H1 (cell line): ENCODE results near the gene ADNP. TPM values are rescaled to one million over a fixed set of nuclear protein-coding genes. Genes with fewer than 3 reads are reported as not detected.

ENCODE experiments used
- CTCF ChIA-PET: fragments of 300-600 bp; sonication (Branson Sonifier 250); formaldehyde crosslinking; loops from one replicate; lab custom pipeline; 2021; ENCODE audit not compliant: partially characterized antibody; lab: Charles Lee
- POLR2A ChIA-PET: fragments of 300-600 bp; sonication (Branson Sonifier 250); formaldehyde crosslinking; loops from one replicate; lab custom pipeline; 2021; ENCODE audit warnings: inconsistent platforms; ENCODE audit not compliant: partially characterized antibody; lab: Charles Lee
- DNase-seq, 2 experiments: peaks; one replicate each; pipeline versions ENCODE4 v3.0.0 to v3.0.0-alpha.2; 2010 to 2022; ENCODE audit warnings: low spot score in 2 of 2, low read depth in 1 of 2, mixed read lengths in 1 of 2
- FAIRE-seq: peaks from 2 replicates; lab custom pipeline; 2011; peaks lifted over from hg19 to GRCh38; lab: Jason Lieb, UNC
- H2AFZ ChIP-seq: 2 replicates; pipeline ENCODE4 v1.8.1; 2012; ENCODE audit warnings: low read length, inconsistent platforms
- H2AK5ac ChIP-seq: 2 replicates; pipeline ENCODE4 v1.6.1; 2013; ENCODE audit warnings: low read depth, low read length
- H2BK120ac ChIP-seq: replicated peaks from 2 replicates; pipeline ENCODE3; 2013; ENCODE audit warnings: low read depth, low read length, inconsistent platforms
- H2BK12ac ChIP-seq: 2 replicates; pipeline ENCODE4 v1.6.1; 2013; ENCODE audit warnings: low read depth, low read length
- H2BK15ac ChIP-seq: 2 replicates; pipeline ENCODE4 v1.6.1; 2013; ENCODE audit warnings: low read length
- H2BK20ac ChIP-seq: 2 replicates; pipeline ENCODE4 v1.6.1; 2013; ENCODE audit warnings: low read length
- H2BK5ac ChIP-seq: 2 replicates; pipeline ENCODE4 v1.6.1; 2013; ENCODE audit warnings: low read depth, low read length
- H3K14ac ChIP-seq: 2 replicates; pipeline ENCODE4 v1.6.1; 2013; ENCODE audit warnings: inconsistent platforms; ENCODE audit not compliant: insufficient read length
- H3K18ac ChIP-seq: 2 replicates; pipeline ENCODE4 v1.6.1; 2013; ENCODE audit warnings: low read length; ENCODE audit errors: extremely low read depth
- H3K23ac ChIP-seq: 2 replicates; pipeline ENCODE4 v1.6.1; 2013; ENCODE audit warnings: inconsistent platforms; ENCODE audit not compliant: insufficient read length
- H3K23me2 ChIP-seq: 2 replicates; pipeline ENCODE4 v1.6.1; 2013; ENCODE audit warnings: low read depth, low read length
- H3K27ac ChIP-seq: 2 replicates; pipeline ENCODE4 v1.6.1; 2011; ENCODE audit warnings: low read depth, low read length, inconsistent platforms
- H3K27me3 ChIP-seq, 4 experiments: replicated peaks in 1 of 4; 1 replicate in 1 of 4; 2 replicates in 3 of 4; pipeline versions ENCODE4 v1.6.1 to v1.8.1; 2011 to 2013; ENCODE audit warnings: low read length in 3 of 4, mild to moderate bottlenecking in 3 of 4, inconsistent platforms in 2 of 4, mixed read lengths in 2 of 4, moderate library complexity in 1 of 4; ENCODE audit not compliant: control insufficient read depth in 3 of 4, insufficient read depth in 3 of 4; ENCODE audit errors: extremely low read depth in 1 of 4
- H3K36me3 ChIP-seq, 4 experiments: 2 replicates each; pipeline versions ENCODE4 v1.6.1 to v1.8.1; 2011 to 2013; ENCODE audit warnings: mild to moderate bottlenecking in 4 of 4, low read length in 3 of 4, moderate library complexity in 2 of 4, control low read depth in 1 of 4, inconsistent platforms in 1 of 4; ENCODE audit not compliant: insufficient read depth in 4 of 4, control insufficient read depth in 2 of 4
- H3K4ac ChIP-seq: replicated peaks from 2 replicates; pipeline ENCODE3; 2013; ENCODE audit warnings: low read length, low read depth, mixed read lengths, inconsistent platforms; ENCODE audit not compliant: insufficient read length
- H3K4me1 ChIP-seq, 4 experiments: replicated peaks in 1 of 4; 1 replicate in 1 of 4; 2 replicates in 3 of 4; pipeline versions ENCODE4 v1.6.1 to v1.8.1; 2011 to 2013; ENCODE audit warnings: low read length in 3 of 4, inconsistent platforms in 2 of 4, mixed read lengths in 1 of 4; ENCODE audit not compliant: insufficient read depth in 4 of 4, control insufficient read depth in 3 of 4
- H3K4me2 ChIP-seq, 2 experiments: 2 replicates each; pipeline versions ENCODE4 v1.6.1 to v1.8.1; 2011 to 2013; ENCODE audit warnings: low read depth in 2 of 2, low read length in 2 of 2, control low read depth in 1 of 2, inconsistent platforms in 1 of 2, mild to moderate bottlenecking in 1 of 2; ENCODE audit not compliant: insufficient read depth in 1 of 2
- H3K4me3 ChIP-seq, 4 experiments: fragments of 200-600, 300-600 bp in 1 of 4; sonication (generic), shearing (Covaris generic), sonication (Bioruptor Twin) in 1 of 4; 2 replicates each; pipeline versions ENCODE4 v1.5.1 to v1.8.1; 2011 to 2016; ENCODE audit warnings: low read length in 4 of 4, low read depth in 3 of 4, control low read depth in 2 of 4, inconsistent platforms in 2 of 4, mild to moderate bottlenecking in 2 of 4, mixed read lengths in 1 of 4, moderate library complexity in 1 of 4; ENCODE audit not compliant: insufficient read depth in 2 of 4; ENCODE audit errors: extremely low read depth in 1 of 4
- H3K56ac ChIP-seq: replicated peaks from 2 replicates; pipeline ENCODE3; 2013; ENCODE audit warnings: low read depth, mild to moderate bottlenecking, mixed read lengths, low read length, inconsistent platforms; ENCODE audit not compliant: insufficient read length
- H3K79me1 ChIP-seq: 2 replicates; pipeline ENCODE4 v1.6.1; 2013; ENCODE audit warnings: low read depth, low read length, control low read depth
- H3K79me2 ChIP-seq, 2 experiments: 2 replicates each; pipeline versions ENCODE4 v1.6.1 to v1.8.1; 2012 to 2013; ENCODE audit warnings: low read length in 2 of 2, mild to moderate bottlenecking in 2 of 2, inconsistent platforms in 1 of 2; ENCODE audit not compliant: insufficient read depth in 2 of 2, control insufficient read depth in 1 of 2
- H3K9ac ChIP-seq, 4 experiments: replicated peaks in 1 of 4; 1 replicate in 1 of 4; 2 replicates in 3 of 4; pipeline versions ENCODE4 v1.6.1 to v1.8.1; 2011 to 2013; ENCODE audit warnings: low read depth in 3 of 4, low read length in 3 of 4, control low read depth in 2 of 4, mild to moderate bottlenecking in 2 of 4, moderate library complexity in 2 of 4, inconsistent platforms in 1 of 4; ENCODE audit errors: extremely low read depth in 1 of 4
- H3K9me3 ChIP-seq, 2 experiments: 2 replicates each; pipeline versions ENCODE4 v1.6.1 to v1.8.1; 2012 to 2013; ENCODE audit warnings: mild to moderate bottlenecking in 2 of 2, moderate library complexity in 2 of 2, control low read depth in 1 of 2, inconsistent platforms in 1 of 2, low read depth in 1 of 2, low read length in 1 of 2, mixed read lengths in 1 of 2; ENCODE audit not compliant: insufficient read depth in 2 of 2
- H4K20me1 ChIP-seq, 2 experiments: replicated peaks in 1 of 2; 2 replicates each; pipeline versions ENCODE3 to v1.8.1; 2011 to 2013; ENCODE audit warnings: inconsistent platforms in 2 of 2, low read length in 2 of 2, mild to moderate bottlenecking in 1 of 2; ENCODE audit not compliant: insufficient read depth in 2 of 2, control insufficient read depth in 1 of 2
- H4K5ac ChIP-seq: 2 replicates; pipeline ENCODE4 v1.6.1; 2013; ENCODE audit warnings: low read length, low read depth, mixed read lengths, inconsistent platforms; ENCODE audit not compliant: insufficient read length
- H4K8ac ChIP-seq: 2 replicates; pipeline ENCODE4 v1.8.0; 2013; ENCODE audit warnings: mild to moderate bottlenecking, moderate library complexity, low read length, inconsistent platforms; ENCODE audit not compliant: insufficient read depth; ENCODE audit errors: extremely low read depth
- H4K91ac ChIP-seq: replicated peaks from 2 replicates; pipeline ENCODE3; 2013; ENCODE audit warnings: low read length, mixed read lengths, inconsistent platforms; ENCODE audit not compliant: insufficient read length
- CTBP2 ChIP-seq: IDR thresholded peaks from 2 replicates; pipeline ENCODE4 v1.7.0; 2011; ENCODE audit warnings: borderline replicate concordance, mild to moderate bottlenecking, moderate library complexity, mixed read lengths, low read length; ENCODE audit not compliant: insufficient read depth, insufficient read length
- POLR2AphosphoS5 ChIP-seq: IDR thresholded peaks from 2 replicates; pipeline ENCODE4 v1.6.1; 2011; ENCODE audit warnings: low read depth, low read length
- WGBS, 2 experiments: shearing (Covaris generic) in 1 of 2; methylation state at CpG; one replicate each; pipeline versions ENCODE4 v1.1.6 to v1.1.7; 2013 to 2015; ENCODE audit warnings: low lambda C conversion rate in 2 of 2, mixed read lengths in 2 of 2, inconsistent platforms in 1 of 2, low coverage in 1 of 2, missing lambda C conversion rate in 1 of 2; ENCODE audit not compliant: insufficient replicate concordance in 2 of 2, insufficient coverage in 1 of 2, insufficient read length in 1 of 2; ENCODE audit errors: extremely low coverage in 1 of 2, missing lambda C conversion rate in 1 of 2; 5-methylcytosine and 5-hydroxymethylcytosine counted together
- polyA plus RNA-seq, 7 experiments: library from polyadenylated mRNA; depleted of rRNA in 3 of 7; stranded (reverse) in 5 of 7; unstranded in 2 of 7; fragments of >200 nt in 5 of 7; fragments of 200-250 nt in 2 of 7; gene quantifications; 1 replicate in 5 of 7; 2 replicates in 1 of 7; 4 replicates in 1 of 7; pipeline versions ENCODE4 v1.2.1 to v1.2.3, GENCODE V29; 2011 to 2013; ENCODE audit warnings: missing spikeins in 2 of 7, mixed read lengths in 2 of 7
- total RNA-seq: library from RNA; stranded (reverse); fragmentation: NEBNext Ultra II Directional; extraction: Animal tissue kit (Norgen Biotek cat#: 25700); gene quantifications from 2 replicates; pipeline ENCODE4 v1.2.1, GENCODE V29; 2021

ADNP gene
- total and polyA plus RNA-seq, 2 of the 8 experiments (the other 6 are each of a cell fraction or from before 2014, with no cell fraction given), result 31.6 to 123 TPM

DNA sequence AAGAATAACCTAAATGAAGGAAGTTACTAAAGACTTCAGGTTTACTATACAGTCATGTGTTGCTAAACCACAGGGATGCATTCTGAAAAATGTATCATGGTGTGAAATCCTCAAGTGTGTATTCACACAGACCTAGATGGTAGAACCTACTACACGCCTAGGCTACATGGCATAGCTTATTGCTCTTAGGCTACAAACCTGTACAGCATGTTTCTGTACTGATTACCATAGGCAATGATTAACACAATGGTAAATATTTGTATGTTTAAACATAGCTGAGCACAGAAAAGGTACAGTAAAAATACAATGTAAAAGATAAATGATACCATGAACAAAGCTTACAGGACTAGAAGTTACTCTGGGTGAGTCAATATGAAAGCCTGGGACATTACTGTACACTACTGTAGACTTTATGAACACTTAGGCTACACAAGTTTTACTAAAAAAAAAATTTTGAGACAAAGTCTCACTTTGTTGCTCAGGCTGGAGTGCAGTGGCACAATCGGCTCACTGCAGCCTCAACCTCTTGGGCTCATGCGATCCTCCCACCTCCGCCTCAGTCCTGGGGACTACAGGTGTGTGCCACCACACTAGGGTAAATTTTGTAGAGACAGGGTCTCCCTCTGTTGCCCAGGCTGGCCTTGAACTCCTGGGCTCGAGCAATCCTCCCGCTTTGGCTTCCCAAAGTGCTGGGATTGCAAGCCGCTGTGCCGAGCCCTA, 36.0 kb downstream of the ADNP start:
- no peak overlapping the region for H3K4me3 ChIP-seq
- H4K20me1 ChIP-seq, result peaks cover 9 to 15% of the 10 kb centered on the region in 2 experiments
- H2BK20ac ChIP-seq, result no peak overlapping the region
- ChIA-PET POLR2A (interaction anchor here (0.7 to 1.4 kb wide), 8 partner anchors 9 to 630 kb away, joined by 3 to 6 read pairs (median 4); no protein-coding TSS in a partner anchor), CTCF (interaction anchor here (0.6 to 2.4 kb wide), 5 partner anchors 14 to 101 kb away, joined by 3 to 8 read pairs (median 3); partner anchors contain the start of gene BCAS4)
- DNase-seq (no peak), FAIRE-seq (no peak)
- H3K36me3 ChIP-seq, result peaks cover 39 to 90% (median 71%) of the 10 kb centered on the region in 4 experiments
- no peak overlapping the region for H2BK12ac ChIP-seq
- H3K23me2 ChIP-seq, result no peaks in the 10 kb centered on the region
- H3K56ac ChIP-seq, result no peak overlapping the region
- H3K27me3 ChIP-seq, result no peaks in the 10 kb centered on the region
- H4K91ac ChIP-seq, result no peak overlapping the region
- H2AFZ ChIP-seq, result no peak overlapping the region
- H2BK5ac ChIP-seq, result no peak overlapping the region
- no peak overlapping the region for H3K27ac ChIP-seq
- no peak overlapping the region for H3K4me2 ChIP-seq
- H2BK120ac ChIP-seq, result no peak overlapping the region
- H3K14ac ChIP-seq, result no peak overlapping the region
- no peak overlapping the region for H3K9ac ChIP-seq
- no peak overlapping the region for H3K4ac ChIP-seq
- H3K9me3 ChIP-seq, result no peaks in the 10 kb centered on the region
- peaks cover 0 to 63% of the 10 kb centered on the region in 2 experiments; a peak in 2 of 4 replicates for H3K79me2 ChIP-seq
- H2BK15ac ChIP-seq, result no peak overlapping the region
- TF ChIP-seq CTBP2 (no peak), POLR2AphosphoS5 (0 out of 2 replicates have a peak, but pooled peaks have one; percentile 16)
- no peak overlapping the region; the same call in 1 of the 2 replicates for H4K8ac ChIP-seq
- no peak overlapping the region for H4K5ac ChIP-seq
- no peak overlapping the region for H3K18ac ChIP-seq
- H3K4me1 ChIP-seq, result no peaks in the 10 kb centered on the region
- no peak overlapping the region for H3K23ac ChIP-seq
- WGBS, 2 experiments, result 89% methylated on average over 8 of the region's 8 CpGs; no CpG with 5 or more reads in 1 of the 2 experiments
- peaks cover 13% of the 10 kb centered on the region for H3K79me1 ChIP-seq
- no peak overlapping the region for H2AK5ac ChIP-seq
